Measurements from ENCODE around the gene EGFLAM. TPM values are rescaled to one million over a fixed set of nuclear protein-coding genes. Genes with fewer than 3 reads are reported as not detected.
"Not testable (repeated sequence)": the region's sequence is repeated elsewhere in the genome, so short reads cannot be mapped to it uniquely, and the experiment has no call there.

The EGFLAM gene
- total RNA-seq, 1 donor from 2014 or later, result 0.68 TPM

DNA sequence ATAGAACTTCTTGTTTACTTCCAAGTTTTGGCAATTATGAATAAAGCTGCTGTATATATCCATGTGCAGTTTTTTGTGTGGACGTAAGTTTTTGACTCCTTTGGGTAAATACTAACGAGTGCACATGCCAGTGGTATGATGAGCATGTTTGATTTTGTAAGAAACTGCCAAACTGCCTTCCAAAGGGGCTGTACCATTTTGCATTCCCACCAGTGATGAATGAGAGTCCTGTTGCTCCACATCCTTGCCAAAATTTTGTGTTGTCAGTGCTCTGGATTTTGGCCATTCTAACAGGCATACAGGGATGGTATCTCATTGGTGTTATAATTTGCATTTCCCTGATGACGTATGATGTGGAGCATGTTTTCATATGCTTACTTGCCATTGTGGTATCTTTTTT is 73.5 kb downstream of the EGFLAM start:
- ATAC-seq, result no peak

DNA sequence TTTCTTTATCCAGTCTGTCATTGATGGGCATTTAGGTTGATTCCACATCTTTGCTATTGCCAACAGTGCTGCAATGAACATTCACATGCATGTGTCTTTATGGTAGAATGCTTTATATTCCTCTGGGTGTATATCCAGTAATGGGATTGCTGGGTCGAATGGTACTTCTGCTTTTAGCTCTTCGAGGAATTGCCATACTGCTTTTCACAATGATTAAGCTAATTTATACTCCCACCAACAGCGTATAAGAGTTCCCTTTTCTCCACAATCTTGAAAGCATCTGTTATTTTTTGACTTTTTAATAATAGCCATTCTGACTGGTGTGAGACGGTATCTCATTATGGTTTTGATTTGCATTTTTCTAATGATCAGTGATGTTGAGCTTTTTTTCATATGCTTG is 74.8 kb downstream of the EGFLAM start:
- not testable (repeated sequence) for ATAC-seq

DNA sequence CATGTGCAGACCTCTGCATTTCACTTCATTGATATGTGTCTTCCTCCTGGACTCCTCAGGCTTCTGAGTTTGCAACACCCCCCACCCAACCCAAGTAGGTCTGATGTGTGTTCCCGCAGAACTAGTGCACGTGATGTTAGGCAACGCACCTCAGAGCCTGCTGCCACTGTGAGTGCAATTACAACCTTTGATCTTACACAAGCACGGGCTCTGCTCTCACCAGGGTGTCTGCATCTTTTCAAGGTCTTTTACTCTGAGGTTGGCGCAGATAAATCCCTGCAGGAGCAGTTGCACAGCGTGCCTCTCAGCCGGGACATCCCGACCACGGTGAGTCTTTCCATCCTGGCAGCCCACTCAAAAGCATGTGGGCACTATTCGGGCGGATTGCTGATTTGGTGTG is 80.1 kb downstream of the EGFLAM start:
- ATAC-seq, result no peak

DNA sequence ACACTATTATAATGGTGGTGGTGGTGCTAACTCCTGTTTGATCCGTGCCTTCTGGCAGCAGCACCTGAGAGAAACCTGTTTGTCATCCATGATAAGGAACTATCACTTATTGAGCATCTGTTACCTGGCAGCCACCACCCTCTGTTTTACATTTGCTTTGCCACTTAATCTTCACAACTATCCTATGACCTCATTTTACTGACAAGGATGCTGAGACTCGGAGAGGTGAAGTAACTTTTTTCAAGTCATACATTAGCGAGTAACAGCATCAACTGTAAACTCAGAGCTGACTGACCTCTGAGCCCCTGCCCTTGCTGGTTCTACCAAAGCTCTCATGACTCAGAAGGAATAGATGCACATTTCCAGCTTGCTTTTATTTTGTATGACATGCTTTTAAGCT is 81.1 kb downstream of the EGFLAM start:
- no peak for ATAC-seq

DNA sequence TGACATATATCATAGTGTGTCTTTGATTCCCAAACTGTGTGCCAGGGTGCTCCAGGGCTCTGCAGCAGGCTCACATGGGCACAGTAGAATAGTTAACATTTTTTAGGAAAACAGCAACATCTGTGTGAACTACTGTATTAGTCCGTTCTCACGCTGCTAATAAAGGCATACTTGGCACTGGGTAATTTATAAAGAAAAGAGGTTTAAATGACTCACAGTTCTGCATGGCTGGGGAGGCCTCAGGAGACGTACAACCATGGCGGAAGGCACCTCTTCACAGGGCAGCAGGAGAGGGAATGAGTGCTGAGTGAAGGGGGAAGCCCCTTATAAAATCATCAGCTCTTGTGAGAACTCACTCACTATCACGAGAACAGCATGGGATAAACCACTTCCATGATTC is 82.7 kb downstream of the EGFLAM start:
- ATAC-seq, result no peak

DNA sequence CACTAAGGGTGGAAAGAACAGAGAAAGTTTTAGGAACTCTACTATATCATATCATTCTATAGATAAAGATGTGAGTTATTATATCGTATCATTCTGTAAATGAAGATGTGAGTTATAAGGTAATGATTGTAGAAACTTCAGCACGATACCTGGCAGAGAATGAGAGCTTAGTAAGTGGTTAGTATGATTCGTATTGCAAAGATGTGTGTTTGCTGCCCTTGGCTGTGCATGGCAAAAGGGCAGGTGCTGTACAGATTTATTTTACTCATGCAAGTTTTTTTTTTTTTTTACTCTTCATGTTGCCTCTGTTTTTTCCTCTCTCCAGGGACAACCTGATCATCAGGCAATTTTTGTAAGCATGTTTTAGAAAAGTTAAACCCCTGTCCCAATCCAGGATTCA is 83.3 kb downstream of the EGFLAM start:
- no peak for ATAC-seq

DNA sequence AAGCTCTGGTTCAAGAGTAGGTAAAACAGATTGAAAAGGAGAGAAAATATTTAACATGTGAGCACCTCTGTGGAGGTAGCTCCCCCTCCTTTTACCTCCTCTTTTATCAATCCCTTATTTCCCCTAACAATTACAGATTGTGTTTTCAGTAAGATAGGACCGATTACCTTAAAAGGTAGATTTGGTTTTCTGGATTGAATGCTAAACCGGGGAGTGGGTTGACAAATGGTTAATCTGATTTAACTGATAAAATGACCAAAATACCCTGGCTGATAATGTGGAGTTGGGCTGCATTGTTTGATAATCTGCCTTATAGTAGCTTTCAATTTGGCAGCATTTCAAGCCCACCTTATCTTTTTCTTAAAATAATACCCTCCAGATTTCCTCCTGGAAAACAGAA is 83.9 kb downstream of the EGFLAM start:
- no peak for ATAC-seq

DNA sequence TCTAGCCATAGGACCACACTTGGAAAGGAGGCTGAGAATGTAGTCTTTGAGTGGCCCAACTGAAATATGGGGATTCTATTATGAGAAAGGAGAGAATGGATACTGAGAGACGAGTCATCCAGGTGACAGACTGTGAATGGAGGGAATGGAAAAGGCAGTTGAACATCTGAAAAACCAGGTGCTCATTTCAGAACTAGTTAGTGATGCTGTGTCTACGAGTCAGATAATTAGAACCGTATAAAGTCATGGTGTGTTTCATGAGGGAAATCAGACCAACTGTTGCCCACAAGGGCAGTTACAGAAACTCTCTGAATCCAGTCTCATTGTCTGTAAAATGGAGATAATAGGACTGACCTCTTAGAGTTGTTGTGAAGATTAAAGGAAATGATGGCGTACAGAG is 86.5 kb downstream of the EGFLAM start:
- ATAC-seq, result no peak

DNA sequence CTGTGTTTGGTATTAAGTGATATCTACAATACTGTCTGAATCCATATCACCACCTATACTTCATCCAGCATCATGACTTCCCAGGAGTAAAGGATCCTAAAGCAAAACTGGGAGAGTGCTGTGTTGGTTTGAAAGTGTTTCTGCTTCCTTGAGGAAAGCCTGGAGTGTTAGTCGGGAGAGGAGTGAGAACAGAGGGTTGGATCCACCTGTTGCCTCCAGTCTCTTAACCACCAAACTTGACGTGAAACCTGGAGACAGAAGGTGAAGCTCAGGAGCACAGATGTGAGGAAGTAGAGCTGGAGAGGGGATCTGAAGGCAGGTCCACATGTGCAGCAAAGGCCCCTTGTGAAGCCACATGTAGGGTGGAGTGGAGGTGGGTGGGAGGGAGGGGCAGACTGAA is 88.2 kb downstream of the EGFLAM start:
- no peak for ATAC-seq

DNA sequence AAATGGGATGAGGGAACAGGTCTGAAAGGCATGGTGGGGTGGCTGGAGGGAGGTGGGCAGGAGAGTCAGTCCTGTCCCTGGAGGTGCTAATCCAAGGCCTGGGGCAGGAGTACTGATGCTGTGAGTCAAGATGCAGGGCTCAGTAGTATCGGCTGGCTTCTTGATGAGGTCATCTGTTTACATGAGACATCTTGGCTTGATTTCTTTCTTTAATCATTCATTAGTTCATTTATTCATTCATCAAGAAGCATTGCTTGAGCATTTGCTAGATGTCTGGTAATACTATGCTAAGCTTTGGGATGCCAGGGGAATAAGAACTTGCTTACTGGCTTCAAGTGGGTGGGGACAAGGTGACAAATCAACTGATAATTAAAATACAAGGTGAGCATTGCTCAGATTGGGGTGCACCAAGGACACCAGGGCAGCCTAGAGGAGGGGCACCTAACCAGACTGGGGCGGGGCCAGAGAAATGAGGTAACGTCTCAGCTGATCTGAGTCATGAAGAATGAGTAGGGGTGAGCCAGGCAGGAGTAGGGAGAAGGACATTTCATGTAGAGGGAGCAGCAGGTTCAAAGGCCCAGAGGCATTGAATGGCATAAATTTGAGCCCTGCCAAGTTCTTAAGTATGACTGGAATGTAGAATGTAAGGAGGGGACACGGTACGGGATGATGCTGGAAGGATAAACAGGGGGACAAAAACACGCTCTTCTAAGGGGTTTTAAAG is 88.8 kb downstream of the EGFLAM start:
- no peak for ATAC-seq

DNA sequence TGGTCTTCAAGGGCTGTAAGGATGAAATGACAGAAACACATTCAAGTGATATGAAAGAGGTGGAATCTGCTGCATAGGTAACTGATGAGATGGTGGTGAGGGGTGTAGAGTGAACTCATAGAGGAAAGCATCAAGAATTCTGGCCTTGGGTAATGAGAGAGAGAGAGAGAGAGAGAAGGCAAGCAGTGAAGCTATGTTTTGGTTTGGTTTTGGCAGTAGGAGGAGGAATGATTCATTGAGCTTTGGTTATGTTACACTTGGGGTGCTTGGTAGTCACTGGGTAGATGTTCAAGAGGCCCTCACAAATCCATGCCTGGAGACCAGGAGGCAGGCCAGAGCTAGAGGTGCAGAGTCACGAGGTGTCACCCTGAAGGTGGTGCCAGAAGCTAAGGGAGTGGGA is 89.5 kb downstream of the EGFLAM start:
- ATAC-seq, result no peak

DNA sequence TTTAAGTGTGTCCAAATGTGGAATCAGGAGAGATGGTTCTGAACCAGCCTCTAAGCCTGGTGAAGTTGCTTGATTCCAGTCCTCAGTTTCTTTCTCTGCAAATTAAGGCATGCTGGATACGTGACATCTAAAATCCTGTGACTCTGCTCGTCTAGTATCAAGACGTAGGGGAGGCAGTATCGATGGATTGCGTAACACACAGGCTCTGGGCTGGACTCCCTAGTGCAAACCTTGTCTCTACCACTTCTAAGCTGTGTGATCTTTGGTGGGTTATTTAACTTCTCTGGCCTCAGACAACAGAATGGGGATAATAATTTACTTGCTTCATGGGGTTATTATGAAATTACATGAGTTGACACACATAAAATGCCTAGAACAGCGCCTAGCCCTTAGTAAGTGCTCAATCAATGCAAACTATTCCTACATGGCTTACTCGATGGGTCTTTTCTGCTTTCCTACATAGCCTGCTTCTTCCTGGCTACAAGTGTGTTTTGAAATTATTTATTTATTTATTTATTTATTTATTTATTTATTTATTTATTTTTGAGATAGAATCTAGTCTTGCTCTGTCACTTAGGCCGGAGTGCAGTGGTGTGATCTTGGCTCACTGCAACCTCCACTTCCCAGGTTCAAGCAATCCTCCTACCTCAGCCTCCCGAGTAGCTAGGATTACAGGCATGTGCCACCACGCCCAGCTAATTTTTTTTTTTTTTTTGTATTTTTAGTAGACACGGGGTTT is 102.1 kb downstream of the EGFLAM start:
- ATAC-seq, result no peak

DNA sequence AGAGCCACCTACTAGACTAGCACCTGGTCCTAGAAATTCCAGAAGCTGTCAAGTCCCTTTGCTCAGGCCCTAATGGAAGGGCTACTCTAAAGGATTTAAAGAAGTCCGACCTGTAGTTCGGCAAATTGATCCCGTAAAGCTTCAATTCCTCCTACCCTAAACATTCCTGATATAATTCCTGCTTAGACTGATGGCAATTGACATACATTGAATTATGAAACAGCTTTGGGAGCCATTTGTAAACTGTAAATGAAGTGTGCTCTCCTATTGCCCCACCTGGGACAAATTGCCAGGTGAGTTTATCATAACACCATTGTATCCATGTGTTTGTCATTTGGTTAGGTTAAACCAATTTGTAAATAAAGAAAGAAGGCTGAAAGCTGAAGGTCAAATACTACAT is 104.4 kb downstream of the EGFLAM start:
- ATAC-seq, result no peak

DNA sequence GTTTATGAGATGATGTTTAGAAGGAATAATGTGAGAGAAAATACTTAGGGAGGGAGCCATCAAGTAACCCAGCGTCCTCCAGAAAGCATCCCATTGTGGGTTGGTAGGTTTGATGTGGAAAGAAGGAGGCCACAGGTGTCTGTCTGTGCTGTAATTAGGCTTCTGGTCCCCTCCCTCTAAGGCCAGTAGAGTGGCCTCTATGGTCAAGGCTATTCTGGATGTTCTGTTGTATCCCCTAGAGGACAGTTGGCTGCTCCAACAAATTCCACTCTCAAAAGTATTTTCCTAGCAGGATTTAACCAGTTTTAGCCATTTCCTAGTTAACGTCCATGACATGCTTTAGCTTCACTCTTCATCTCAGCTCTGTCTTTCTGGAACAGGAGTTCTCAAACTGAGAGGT is 106.5 kb downstream of the EGFLAM start:
- no peak for ATAC-seq

DNA sequence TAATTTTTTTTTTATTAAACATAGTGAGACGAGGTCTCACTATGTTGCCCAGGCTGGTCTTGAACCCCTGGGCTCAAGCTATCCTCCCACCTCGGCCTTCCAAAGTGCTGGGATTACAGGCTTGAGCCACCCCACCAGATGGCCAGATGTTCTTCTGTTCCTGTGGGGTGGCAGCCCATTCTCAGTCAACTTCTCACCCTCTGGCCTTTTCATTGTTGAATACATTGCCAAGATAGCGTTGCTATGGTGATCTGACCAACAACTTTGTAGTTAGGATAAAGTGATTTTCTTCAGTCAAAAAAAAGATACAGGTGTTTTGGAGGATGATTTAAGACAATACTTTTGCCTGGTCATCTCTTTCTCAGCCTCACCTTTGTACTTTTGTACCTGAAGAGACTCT is 109.1 kb downstream of the EGFLAM start:
- ATAC-seq, result no peak

DNA sequence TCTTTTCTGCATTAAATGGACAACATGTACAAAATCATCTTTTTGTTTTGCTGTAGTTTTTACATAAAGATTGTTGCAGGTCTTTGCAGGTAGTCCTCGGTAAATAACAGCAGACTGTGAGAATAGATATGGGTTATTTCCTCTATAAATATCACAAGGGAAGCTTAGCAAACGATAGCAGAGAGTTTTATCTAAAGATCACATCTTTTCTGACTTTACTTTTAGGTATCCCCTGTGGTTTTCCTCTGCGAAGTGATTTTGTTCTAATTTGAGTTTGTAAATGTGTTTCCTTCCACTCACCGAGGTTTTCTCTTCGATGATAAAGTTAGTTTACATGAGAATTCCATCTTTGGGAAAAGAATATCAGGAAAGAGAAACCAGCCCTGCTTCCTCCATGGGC is 109.6 kb downstream of the EGFLAM start:
- no peak for ATAC-seq

DNA sequence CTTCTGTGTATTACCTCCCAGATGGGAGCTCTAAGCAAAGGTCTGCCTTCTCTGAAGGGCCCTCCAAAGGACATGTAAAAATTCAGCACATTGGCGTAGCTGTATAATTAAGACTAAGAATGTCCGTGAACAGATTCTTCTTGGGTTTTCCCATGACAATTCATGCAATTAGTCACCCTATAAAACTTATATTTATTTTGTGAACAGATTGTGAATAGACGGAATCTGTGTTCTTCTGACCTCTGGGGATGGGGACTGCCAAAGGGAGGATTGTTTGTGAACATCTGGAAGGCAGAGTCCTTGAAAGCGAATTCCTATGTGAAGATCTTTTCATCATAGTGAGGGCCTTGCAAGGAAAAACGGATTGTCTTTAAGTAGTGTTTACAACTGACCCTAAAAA is 111.3 kb downstream of the EGFLAM start:
- no peak for ATAC-seq

DNA sequence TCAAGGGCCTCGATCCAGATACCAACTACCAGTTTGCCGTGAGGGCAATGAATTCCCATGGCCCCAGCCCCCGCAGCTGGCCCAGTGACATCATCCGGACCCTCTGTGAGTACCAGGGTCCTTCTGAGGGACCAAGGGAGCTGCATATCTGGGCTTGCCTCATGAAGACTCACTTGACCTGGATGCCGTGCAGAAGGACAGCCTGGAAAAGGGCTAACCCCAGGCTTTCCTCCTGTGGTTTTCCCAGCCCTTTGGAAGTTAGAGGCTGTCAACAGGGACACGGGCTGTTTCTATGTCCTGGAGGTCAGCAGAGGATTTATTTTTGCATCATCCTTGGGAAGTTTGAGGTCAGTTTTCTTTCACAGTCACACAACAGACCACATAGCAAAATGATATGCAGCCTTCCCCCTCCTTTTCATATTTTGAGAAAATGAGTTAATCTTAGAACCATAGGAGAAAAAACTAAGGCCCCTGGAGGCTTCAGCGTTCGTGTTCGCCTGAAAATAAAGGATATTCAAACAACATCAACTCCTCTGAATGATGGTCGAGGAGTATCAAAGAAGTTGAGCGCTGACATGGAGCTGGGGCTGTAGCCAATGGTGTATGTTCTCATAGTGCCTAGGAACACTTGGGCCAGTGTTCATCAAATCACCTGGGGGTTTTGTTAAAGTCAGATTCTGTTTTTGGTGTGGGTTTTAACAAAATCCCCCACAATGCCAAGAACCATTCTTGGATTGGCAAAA is 112.2 kb downstream of the EGFLAM start:
- no peak for ATAC-seq

DNA sequence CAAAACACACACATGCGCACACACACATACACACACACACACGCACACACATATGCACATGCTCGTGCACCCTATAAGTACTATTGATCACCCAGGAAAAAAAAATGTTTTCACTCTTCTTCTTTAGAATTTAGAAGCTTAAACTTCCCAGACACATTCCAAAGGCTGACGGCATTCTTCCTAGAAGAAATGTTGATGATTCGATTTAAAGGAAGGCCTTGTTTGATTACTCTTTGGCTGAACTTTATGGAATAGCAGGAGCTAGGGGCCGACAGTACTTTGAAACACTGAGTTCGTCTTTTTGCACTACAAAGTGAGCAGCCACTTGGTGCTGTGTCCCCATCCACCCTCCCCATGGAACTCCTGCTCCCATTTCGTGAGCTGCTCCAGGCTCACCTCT is 113.2 kb downstream of the EGFLAM start:
- ATAC-seq, result no peak

DNA sequence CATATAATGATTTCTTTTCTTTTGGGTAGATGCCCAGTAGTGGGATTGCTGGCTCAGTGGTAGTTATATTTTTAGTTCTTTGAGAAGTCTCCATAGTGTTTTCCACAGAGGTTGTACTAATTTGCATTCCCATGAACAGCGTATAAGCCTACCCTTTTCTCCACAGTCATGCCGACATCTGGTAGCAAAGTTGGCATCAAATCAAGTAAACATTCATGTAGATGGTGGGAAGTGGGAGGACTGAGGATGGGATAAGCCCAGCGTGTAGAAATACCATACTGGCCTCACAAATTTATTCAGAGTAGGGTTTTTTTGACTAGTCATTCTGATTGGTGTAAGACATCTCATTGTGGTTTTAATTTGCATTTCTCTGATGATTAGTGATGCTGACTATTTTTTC is 115.4 kb downstream of the EGFLAM start:
- no peak for ATAC-seq

DNA sequence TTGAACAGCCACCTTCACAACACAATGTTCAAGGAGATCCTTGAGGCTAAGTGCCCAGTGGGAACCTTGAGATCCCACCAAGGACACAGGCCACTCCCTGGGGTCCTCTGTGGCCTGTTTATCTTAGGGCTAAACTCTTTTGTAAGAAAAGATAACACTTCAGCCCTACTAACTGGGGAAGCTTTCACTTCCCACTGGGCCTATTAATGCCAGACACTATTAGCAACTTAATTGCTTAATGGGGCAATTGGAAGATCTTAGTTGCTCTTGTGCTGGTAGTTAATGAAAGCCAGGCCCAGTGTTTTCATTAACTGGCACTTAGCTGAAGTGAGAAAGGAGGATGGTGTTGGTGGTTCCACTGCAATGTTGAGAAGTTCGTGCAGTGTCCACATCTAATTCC is 117.1 kb downstream of the EGFLAM start:
- ATAC-seq, result no peak

DNA sequence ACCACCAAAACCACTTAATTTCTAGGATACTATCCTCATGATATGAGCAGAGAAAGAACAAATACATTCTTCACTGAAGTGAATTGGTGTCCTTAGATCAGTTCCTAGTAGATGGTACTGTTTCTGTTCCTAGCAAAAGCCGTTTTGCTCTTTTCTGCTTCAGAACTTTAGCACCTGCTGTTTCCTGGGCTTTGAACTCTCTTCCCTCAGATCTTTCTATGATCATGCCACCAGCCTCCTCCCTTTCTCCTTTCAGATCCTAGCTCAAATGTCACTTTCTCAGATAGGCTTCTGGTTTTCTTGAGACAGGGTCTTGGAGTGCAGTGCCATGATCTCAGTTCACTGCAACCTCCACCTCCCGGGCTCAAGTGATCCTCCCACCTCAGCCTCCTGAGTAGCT is 118.0 kb downstream of the EGFLAM start:
- no peak for ATAC-seq

DNA sequence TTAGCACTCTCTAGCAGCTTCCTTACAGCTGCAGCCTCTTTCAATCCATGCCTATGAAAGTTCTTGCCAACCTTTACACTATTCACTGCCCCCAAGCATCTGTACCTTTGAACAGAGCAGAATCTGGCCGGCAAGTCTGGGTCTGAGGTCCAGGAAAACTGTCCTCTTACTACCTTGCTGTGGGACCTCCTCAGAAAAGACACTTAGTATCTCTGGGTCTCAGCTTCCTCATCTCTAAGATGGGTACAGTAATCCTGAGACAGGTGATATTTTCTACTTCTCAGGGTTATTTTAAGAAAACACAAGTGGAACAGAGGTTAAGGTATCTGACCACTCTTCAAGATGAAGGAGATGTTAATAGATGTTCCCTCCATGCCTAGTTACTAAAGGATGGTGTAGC is 120.2 kb downstream of the EGFLAM start:
- ATAC-seq, result no peak

All from esophagus mucosa (tissue), 1 donor.